HK-2 (cell line): Measurements from ENCODE around the gene PAX9.
A peak's percentile ranks its signal among the peaks of the same experiment; 100 is the strongest.

Experiments
- DNase-seq: peaks from one replicate; pipeline ENCODE4 v3.0.0-alpha.2; 2018; ENCODE audit not compliant: unreplicated experiment

PAX9 gene

GRCh38 chr14:36661506-36662257 lies at the start of gene PAX9:
Gene PAX9, plus strand, starts transcription at chr14:36661860. Its CDS starts 230 bp downstream, at chr14:36662090.
- peak; percentile 81 for DNase-seq

DNA sequence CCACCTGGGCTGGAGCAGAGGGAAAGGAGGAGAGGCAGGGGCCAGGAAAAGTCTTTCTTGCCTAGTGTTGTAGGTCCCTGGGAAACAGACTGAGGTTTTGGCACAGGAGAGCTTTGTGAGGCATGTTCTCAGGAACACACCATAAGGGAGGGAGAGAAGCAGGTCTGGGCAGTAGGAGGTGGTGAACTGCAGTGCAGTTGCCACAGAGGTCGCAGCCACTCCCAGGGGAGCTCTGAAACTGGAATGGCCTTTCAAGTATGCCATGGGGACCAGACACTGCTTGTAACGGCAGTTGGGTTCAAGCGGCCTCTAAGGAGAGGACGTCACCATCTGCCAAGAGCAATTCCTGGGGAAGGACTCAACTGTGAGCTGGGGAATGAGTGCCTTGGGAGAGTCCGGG lies 43.8 kb upstream of the PAX9 start:
- DNase-seq: no peak

DNA sequence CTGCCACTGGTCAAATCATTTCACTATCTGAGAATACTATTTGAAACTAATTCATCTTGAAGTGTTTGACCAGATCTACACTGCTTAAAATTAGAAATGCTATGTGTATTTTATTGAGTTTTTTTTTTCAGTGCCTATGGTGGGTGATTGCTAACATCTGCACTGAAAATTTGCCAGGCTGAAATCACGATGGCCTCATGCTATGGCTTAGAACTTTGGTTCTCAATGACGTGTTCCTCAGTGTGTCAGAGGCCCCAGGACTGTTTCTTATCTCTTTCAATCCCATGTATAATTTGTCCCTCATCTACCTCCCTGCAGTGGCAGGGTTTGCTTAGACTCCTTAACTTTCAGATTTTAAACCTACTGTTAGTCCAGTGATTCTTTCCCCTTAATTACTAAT lies 43.0 kb upstream of the PAX9 start:
- no peak for DNase-seq

DNA sequence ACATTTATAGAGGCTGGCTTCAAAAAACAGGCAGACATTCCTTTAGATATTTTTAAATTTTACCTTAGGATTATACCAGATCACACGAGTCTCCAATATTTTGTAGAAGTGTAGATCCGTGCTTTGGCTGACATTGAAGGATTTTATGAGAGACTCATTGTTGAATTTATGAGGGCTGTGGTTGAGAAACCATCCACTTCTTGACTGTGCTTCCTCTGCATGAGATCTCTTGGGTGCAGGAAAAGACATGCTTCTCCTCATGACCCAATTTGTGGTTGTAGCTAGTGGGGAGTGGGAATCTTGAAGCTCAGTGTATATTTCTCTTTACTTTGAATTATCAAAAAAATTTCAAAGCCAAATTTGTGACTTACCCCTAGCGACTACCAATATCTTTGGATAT lies 42.5 kb upstream of the PAX9 start:
- DNase-seq: no peak

GRCh38 chr14:36619853-36620252 lies 41.8 kb upstream of the PAX9 start:
- DNase-seq: no peak

- DNase-seq: no peak
These were observed 36.6 kb upstream of the PAX9 start for GRCh38 chr14:36625014-36625413.

DNA sequence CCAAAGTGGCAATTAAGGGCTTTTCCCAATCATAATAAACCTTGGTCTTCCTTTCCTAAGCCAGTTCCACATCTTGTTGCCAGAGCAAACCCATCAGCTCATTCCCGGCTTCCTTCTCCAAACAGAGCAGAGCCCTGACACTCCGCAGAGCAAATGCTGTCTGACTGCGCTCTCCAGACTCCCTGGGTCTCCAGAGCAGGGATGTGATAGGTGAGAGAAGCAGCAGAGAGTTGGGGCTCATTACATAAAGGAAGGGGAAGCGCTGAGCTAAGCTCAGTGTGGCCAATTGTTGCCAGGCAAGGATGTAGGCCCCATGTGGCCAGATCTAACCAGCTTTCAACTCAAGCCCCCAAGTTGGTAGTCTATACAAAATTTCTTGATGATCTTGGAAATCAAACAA lies 36.2 kb upstream of the PAX9 start:
- no peak for DNase-seq

GRCh38 chr14:36626151-36626550 lies 35.5 kb upstream of the PAX9 start:
- no peak for DNase-seq

GRCh38 chr14:36627981-36628380 lies 33.7 kb upstream of the PAX9 start:
- no peak for DNase-seq

DNA sequence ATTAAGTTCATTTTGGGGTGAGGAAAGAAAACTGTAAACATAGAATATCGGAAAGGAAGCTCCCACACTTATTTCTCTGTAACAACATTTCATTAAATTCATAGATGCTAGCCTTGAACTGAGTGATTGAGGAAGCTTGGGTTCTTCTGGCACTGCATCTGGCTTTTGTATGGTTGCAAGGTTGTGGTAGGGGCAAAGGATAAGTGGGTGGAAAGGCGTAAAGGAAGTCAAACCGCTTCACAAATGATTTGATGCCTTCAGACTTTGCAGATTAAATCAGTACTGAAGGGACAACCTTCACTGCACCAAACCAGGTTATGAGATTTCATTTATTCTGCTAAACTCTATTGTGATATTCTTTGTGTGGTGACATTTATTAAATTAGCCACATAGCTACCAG lies 28.1 kb upstream of the PAX9 start:
- DNase-seq: no peak

GRCh38 chr14:36646664-36647416 lies 14.8 kb upstream of the PAX9 start:
- no peak for DNase-seq

DNA sequence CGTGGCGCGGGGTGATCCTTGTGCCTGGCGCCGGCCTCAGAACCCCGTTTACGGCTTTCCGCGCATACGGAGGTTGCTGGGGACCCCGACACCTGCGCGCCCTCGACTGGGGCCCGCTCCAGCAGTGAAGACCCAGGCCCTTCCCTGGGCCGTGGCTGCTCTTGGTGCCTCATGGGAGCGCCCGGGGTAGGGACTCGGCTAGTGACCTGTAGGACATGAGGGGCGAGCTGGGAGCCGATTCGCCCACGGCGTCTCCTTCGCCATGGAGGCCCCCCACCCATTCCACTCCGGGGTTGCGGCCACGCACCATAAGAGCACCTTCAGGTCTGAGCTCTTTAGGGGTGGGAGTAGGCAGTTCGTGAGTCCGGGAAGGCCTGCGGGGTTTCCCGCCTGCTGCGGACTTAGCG lies 14.2 kb upstream of the PAX9 start:
- no peak for DNase-seq

DNA sequence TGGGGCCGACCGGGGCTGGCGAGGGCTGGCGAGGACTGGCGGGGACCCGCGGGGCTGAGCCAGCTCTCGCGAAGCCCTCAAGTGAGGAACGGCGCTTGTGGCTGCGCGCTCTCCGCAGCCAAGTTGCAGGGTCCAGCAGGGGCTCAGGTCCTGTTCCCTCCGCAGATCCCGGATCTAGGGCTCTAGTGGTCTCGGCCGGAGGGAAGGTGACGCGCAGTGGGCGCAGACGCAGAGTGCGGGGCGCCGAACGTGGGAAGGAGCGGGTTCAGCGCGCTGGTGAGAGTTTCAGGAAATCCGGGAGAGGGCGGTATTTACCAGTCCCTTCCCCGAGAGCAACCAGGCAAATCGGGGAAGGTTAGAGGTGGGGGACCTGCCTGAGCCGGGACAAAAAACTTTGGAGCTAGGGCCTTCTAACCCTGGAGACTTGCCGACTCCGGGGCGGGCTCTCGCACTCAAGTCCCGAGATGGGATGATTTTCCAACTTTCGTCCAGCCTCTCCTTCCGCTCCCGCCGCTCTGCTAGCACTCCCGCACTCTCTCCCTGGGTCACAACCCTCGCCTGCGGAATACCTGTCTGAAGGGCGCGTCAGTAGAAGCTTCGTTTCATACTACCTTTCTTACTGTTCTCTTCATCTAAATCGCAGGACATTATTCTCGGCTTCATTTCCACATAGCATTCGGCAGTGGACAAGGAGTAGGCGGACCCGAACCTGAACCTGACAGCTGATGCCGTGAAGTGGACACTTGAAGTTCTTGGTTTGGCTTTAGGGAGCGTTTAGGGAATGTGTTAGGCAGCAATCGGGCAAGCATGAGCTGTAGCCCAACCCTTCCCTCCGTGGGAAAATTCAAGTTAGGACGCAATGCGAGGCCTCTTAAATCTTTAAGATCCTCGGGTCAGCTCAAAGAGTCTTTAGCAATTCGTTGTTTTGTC lies 13.6 kb upstream of the PAX9 start:
- DNase-seq: peak; percentile 47

GRCh38 chr14:36649872-36650650 lies 11.6 kb upstream of the PAX9 start:
- DNase-seq: no peak

DNA sequence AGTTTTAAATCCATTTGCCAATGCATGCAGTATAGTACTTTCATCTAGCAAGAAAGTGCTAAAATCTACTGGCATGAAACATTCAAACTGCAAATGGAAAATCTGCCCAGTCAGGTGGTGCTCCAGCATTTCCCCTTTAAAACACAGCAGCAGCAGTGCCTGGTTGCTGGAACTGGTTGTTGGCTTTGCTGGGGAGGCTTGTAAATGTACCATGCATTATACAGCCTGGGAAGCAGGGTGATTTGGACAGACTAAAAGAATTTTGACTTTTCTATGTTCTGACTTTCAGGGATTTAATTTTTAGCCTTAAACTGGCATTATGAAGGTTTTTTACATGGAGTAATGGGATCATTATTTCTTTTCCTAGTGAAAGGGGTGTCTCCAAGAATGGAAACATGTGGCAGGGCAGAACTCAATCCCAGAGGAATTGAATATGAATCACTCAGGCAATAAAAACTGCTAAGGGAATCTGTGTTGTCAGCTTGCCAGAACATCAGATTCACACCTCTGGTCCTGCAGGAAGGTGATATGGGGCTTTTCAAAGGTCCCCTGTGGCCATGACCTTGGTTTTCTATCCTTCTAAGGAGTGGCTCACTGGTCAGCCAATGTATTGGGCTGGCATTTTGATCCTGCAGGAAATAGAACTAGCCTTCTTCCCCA lies 9.0 kb upstream of the PAX9 start:
- DNase-seq: no peak

- DNase-seq: no peak
These were observed 8.2 kb upstream of the PAX9 start for GRCh38 chr14:36653413-36653812.

- DNase-seq: no peak
These were observed 7.5 kb upstream of the PAX9 start for GRCh38 chr14:36653962-36654793.

DNA sequence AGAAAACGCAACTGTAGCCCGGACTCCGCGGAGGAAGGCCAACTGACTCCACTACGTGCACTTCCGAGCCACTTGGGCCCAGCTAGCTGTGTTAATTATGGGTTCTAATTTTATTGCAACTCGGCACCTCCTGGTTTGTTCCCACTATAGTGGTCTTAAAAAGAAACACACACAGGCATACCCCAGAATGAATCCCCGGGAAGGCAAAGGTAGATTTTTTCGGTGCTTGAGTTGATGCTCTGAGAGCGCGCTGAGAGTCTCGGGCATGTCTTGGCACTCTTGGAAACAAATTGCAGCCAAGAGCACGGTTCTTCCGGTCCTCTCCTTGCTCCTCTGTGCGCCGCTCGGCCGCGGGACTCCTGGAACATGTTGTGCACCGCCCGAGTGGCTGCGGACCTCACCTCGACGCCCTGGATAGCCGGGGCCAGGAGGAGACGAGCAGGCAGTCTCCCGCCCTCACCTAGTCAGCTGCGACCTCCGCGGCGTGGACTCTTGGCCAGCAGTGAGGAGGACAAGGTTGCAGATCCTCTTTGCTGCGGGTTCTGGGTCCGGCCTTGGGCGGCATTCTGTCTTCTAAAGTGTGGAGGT lies 6.8 kb upstream of the PAX9 start:
- DNase-seq: no peak

DNA sequence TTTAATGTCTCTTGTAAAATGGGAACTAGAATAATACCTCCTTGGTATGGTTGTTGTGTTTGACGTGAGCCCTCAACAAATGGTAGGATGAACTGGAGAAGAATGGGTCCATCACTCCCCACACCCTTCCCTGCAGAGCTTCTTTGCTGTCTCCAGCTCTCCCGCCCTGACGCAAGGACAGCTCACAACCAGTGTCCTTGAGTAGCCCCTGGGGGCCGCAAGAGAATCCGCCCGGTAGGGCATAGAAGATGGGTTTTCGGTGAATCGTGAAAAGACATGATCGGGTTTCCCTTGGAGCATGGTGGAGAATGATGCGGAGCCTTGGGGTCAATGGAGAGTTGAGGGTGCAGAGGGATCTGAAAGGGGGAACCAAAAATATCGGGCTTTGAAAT lies 6.1 kb upstream of the PAX9 start:
- no peak for DNase-seq
